GM10248 (cell line): Measurements from ENCODE around the gene STAM2.
"Not testable (repeated sequence)": the region's sequence is repeated elsewhere in the genome, so short reads cannot be mapped to it uniquely, and the experiment has no call there.

Experiments used
- CTCF ChIA-PET: fragments of 300-600 bp; sonication (Branson Sonifier 250); formaldehyde crosslinking; extraction: SDS; loops from one replicate; lab custom pipeline; 2021; ENCODE audit warnings: antibody characterized with exemption; lab: Yijun Ruan, JAX
- POLR2A ChIA-PET: fragments of 350-650 bp; sonication (Branson Sonifier 250); formaldehyde crosslinking; extraction: SDS; loops from one replicate; lab custom pipeline; 2020; ENCODE audit warnings: antibody characterized with exemption; lab: Yijun Ruan, JAX
- DNase-seq: peaks from one replicate; pipeline ENCODE4 v3.0.0; 2012; ENCODE audit errors: extremely low spot score
- CTCF ChIP-seq: IDR thresholded peaks from 2 replicates; pipeline ENCODE4 v1.5.1; 2012; ENCODE audit warnings: mild to moderate bottlenecking, low read depth; ENCODE audit errors: extremely low read depth, missing control alignments, control extremely low read depth

Gene STAM2

DNA sequence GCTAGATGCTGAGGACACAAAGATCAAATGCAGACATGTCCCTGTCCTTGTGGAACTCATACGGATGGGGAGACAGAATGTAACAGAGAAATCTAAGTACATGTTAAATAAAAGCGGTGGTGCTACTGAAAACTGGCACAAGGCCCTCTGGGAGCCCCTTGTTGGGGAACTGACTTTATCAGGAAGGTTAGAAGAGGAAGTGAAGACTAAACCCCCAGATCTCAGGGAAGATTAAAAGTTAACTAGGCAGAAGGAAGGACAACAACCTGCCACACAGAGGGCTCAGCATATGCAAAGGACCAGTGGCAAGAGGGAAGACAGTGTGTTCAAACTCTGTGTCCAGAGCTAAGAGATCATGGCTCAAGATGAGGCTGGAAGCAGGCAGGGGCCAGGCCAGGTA is 81.5 kb downstream of the STAM2 start:
- no peak for TF ChIP-seq CTCF
- ChIA-PET POLR2A (no interaction called here), CTCF (interaction anchor here (1.4 kb wide), 2 partner anchors 44 to 542 kb away, joined by 3 read pairs; no protein-coding TSS in a partner anchor)
- DNase-seq, result no peak

- CTCF ChIA-PET, result interaction anchor here (0.6 to 1.4 kb wide), 4 partner anchors 11 to 543 kb away, joined by 3 to 4 read pairs (median 3); no protein-coding TSS in a partner anchor
- TF ChIP-seq CTCF, result no peak
- POLR2A ChIA-PET, result no interaction called here
- DNase-seq, result no peak
Observed at GRCh38 chr2:152093464-152093863, 82.1 kb downstream of the STAM2 start.

DNA sequence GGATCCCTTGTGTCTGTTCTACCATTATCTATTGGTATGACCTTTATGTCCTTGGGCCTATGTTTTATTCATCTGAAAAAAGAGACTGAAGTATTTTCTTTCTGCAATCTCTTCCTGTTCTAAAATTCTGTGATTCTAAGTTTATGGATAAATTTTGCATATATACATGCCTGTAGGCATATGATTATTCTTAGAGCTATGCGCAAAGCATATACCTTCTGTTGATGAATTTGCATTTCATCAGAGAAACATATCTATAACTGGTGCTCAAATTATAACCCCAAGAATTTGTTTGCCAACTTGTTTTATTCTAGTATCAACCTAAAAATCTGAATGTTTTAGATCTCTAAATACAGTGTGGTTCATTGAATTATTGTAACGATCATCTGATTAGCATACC is 83.5 kb downstream of the STAM2 start:
- POLR2A ChIA-PET, result no interaction called here
- TF ChIP-seq CTCF, result no peak
- no peak for DNase-seq
- CTCF ChIA-PET, result interaction anchor here (1.9 kb wide), 1 partner anchor 19 kb away, joined by 9 read pairs; no protein-coding TSS in a partner anchor

- DNase-seq, POLR2A ChIA-PET: not testable (repeated sequence)
- CTCF ChIA-PET, result interaction anchor here (0.9 to 2.0 kb wide), 4 partner anchors 9 to 54 kb away, joined by 3 to 9 read pairs (median 4); no protein-coding TSS in a partner anchor
Observed at GRCh38 chr2:152090726-152091125, 84.8 kb downstream of the STAM2 start.

DNA sequence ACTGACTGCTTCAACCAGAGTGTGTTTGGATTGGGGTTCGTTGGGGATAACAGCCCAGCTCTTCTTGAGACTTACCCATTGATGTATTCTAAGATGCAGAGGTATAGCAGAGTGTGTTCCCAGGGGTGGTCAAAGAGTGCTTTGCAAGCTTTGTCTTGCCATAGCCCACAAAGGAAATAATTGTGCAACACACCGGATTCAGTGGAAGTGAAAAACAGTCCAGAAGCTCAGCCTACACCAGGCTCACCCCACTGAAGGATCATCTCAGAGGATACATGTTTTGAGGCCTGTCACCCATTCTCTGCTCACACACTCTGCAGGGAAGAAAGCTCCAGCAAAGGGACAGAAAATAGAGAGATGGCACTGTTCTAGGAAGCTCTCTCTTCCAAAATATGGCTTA is 86.3 kb downstream of the STAM2 start:
- ChIA-PET CTCF (interaction anchor here (0.9 to 2.1 kb wide), 11 partner anchors 8 to 87 kb away, joined by 3 to 9 read pairs (median 4); partner anchors contain the start of gene STAM2), POLR2A (no interaction called here)
- DNase-seq, result no peak
- no peak for TF ChIP-seq CTCF

DNA sequence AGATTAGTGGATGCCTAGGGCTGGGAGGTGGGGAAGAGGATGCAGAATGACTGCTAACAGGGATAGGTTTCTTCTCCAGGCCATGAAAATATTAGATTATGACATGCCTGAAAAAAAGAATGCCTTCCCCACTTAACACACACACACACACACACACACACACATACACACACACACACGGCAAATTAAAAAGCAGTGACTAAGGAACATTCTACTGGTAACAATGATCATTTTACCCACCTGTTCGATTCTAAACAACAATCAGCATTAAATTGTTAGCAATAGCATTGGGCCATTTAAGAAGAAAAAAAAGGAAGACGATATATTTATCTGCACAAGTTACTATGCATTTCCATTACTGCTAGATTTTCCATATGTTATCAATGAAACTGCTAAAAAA is 87.6 kb downstream of the STAM2 start:
- ChIA-PET POLR2A (no interaction called here), CTCF (interaction anchor here (1.1 to 2.0 kb wide), 3 partner anchors 10 to 88 kb away, joined by 3 to 6 read pairs (median 5); partner anchors contain the start of gene STAM2)
- TF ChIP-seq CTCF, result no peak
- no peak for DNase-seq

GRCh38 chr2:152086231-152086630 is 89.3 kb downstream of the STAM2 start:
- no peak for TF ChIP-seq CTCF
- no peak for DNase-seq
- CTCF ChIA-PET, result interaction anchor here (2.0 kb wide), 1 partner anchor 8 kb away, joined by 6 read pairs; no protein-coding TSS in a partner anchor
- POLR2A ChIA-PET, result no interaction called here
